Measurements from ENCODE around the gene TLK2.
"Not testable (repeated sequence)": the region's sequence is repeated elsewhere in the genome, so short reads cannot be mapped to it uniquely, and the experiment has no call there.

The TLK2 gene

DNA sequence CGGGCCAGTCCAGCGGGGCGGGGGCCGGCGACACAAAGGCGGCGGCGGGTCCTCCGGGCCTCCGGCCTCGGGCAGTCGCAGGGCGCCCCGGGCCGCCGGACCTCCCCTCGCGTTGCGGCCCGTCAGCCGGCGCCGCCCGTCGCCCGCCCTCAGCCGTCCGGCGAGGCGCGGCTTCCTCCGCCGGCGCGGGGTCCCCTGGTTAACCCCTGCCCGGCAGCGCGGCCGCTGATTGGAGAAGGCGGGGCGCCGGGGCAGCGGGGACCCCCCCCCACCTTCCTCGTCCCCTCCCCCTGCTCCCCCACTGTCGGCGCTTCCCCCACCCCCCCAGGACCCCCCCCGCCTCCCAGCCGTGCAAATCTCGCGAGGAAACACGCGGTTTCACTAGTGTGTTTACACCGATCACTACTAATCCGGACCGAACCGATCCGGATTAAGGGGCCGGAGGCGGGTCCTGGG is at the start of gene TLK2:
Gene TLK2, plus strand, starts transcription at position 402 of the 456 bp plus-strand sequence. CDS start 2,301 bp downstream, outside the sequence.
- DNase-seq (ENCODE audit: low read depth in 2 of 2, low spot score in 1 of 2): peak in 1 of 2 donors; percentile 67

DNA sequence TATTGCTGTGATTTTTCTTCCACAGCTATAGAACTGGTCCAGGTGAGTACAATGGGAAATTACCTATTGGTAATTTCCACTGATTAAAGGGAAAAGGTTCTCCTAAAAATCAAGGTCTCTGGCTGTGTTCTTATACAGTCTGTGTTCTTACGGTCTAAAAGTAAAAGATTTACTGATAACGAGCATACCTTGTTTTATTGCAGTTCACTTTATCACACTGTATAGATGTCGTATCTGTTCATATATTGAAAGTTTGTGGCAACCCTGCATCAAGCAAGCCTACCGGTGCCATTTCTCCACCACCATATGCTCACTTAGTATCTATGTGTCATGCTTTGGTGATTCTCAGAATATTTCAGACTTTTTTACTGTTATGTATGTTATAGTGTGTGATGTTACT is 43.4 kb upstream of the TLK2 start:
- not testable (repeated sequence) for DNase-seq (ENCODE audit: low read depth in 2 of 2, low spot score in 1 of 2)

GRCh38 chr17:62441181-62441580 is 37.4 kb upstream of the TLK2 start:
- not testable (repeated sequence) for DNase-seq (ENCODE audit: low read depth in 2 of 2, low spot score in 1 of 2)

DNA sequence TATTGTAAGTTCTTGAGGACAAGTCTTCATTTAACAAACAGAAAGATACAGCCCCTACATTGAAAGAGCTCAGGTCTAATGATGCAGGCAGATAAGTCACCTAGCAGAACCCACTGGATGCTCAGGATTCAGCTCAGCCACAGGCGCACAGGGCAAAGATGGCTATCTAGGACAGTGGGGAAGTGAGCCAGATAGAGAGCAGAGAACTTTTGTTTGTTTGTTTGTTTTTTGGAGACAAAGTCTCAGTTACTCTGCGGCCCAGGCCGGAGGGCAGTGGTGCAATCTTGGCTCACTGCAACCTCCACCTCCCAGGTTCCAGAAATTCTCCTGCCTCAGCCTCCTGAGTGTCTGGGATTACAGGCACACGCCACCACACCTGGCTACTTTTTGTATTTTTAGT is 34.6 kb upstream of the TLK2 start:
- DNase-seq (ENCODE audit: low read depth in 2 of 2, low spot score in 1 of 2): no peak

- not testable (repeated sequence) for DNase-seq (ENCODE audit: low read depth in 2 of 2, low spot score in 1 of 2)
These were observed 32.8 kb upstream of the TLK2 start for GRCh38 chr17:62445791-62446190.

DNA sequence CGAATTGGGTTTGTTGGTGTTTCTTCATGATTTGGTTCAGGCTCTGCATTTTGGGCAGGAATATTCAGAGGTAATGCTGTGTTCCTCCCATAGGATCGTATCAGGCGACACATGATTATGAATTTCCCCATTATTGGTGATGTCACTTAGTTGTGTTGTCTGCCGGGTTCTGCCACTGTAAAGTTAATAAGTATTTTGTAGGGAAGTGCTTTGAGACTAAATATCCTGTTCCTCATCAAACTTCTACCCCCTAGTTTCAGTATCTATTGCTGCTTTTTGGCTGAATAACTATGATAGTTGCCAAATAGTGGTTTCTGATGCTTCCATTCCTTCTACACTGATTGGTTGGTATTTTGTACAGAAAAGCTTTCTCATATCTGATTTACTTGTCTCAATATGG is 26.4 kb upstream of the TLK2 start:
- not testable (repeated sequence) for DNase-seq (ENCODE audit: low read depth in 2 of 2, low spot score in 1 of 2)

DNA sequence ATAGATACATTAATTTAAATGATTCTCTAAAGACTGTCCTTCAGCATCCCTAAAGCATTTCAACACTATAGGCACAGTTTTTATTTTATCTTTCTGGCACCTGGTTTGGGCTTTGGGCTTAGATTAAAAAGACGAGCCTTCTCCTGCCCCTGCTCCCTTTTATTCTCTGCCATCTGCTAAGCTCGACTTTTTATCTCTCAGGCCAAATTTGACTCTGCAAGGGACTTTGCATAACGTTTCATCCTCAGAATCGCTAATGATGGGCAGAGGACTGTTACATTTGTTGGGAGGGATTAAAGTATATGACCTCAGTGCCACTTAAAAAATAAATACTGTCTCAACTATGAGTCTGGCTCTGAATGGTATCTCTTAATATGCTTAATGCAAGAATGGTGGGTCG is 25.6 kb upstream of the TLK2 start:
- DNase-seq (ENCODE audit: low read depth in 2 of 2, low spot score in 1 of 2): not testable (repeated sequence)

- not testable (repeated sequence) for DNase-seq (ENCODE audit: low read depth in 2 of 2, low spot score in 1 of 2)
These were observed 25.0 kb upstream of the TLK2 start for GRCh38 chr17:62453656-62454055.

DNA sequence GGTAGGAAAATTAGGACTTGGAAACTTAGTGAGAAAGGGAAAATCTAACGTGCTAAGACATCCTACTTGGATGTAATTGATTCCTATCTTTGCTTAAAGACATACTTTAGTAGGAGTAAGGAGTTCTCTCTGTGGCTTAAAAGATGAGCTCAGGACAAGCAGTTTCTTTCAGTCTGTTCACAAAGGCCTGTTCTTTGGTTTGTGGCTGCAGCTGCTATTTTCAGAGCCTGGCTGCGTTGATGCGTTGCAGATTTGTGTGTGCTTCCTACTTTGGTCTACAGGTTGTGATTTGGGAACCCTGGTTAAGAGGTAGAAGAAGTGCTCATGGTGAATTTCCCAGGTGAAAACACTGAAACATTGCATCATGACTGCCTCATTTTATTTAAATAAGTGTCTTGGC is 24.5 kb upstream of the TLK2 start:
- not testable (repeated sequence) for DNase-seq (ENCODE audit: low read depth in 2 of 2, low spot score in 1 of 2)

DNA sequence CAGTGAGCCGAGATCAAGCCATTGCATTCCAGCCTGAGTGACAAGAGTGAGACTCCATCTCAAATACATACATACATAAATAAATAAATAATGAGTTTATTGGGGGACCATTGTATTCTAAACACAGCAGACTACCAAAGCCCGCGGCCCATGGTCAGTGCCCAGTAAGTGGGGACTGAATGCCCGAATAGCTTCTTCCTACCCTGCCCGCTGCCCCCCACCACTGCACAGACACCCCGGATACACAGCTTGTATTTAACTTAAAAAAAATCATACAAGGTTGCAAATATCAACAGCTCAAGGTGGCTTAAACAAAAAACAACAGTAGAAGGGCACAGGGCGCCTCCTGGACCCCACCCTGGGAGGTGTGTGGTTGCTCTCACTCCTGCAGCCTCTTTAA is 22.6 kb upstream of the TLK2 start:
- no peak for DNase-seq (ENCODE audit: low read depth in 2 of 2, low spot score in 1 of 2)

DNA sequence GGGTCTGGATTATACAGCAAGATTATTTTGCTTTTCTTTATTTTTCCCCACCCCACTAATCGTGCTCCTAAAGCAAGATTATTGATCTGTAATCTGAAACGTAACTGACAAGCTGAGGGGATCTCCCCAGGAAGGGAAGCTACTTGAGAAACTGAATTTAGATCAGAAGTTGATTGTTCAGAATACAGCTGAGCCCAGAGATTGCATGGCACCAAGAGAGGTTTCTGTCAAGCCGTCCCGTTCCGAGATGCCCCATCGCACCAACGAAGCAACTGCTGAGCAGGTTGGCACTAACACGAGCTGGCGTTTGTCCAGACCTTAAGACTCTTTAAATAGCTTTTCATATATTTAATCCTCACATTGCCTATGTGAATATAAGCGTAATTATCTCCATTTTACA is 20.1 kb upstream of the TLK2 start:
- not testable (repeated sequence) for DNase-seq (ENCODE audit: low read depth in 2 of 2, low spot score in 1 of 2)

DNA sequence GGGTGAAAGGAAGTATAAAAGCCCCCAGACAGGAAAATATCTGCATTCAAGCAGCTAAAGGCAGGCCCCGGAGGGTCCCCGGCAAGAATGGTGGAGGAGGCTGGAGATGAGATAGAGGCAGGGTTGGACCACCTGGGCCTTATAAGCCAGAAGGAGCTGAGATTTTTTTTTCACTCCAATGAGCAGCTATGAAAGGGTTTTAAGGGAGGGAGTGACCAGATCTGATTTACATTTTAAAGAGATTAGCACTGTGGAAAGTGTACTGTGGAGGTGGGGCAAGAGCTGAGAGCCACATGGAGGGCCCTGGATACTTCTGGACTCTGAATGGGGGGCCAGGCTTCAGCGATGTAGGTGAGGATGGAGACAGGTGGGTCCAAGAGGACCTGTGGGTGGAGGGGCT is 14.2 kb upstream of the TLK2 start:
- DNase-seq (ENCODE audit: low read depth in 2 of 2, low spot score in 1 of 2): not testable (repeated sequence)

GRCh38 chr17:62465271-62465670 is 13.4 kb upstream of the TLK2 start:
- not testable (repeated sequence) for DNase-seq (ENCODE audit: low read depth in 2 of 2, low spot score in 1 of 2)

DNA sequence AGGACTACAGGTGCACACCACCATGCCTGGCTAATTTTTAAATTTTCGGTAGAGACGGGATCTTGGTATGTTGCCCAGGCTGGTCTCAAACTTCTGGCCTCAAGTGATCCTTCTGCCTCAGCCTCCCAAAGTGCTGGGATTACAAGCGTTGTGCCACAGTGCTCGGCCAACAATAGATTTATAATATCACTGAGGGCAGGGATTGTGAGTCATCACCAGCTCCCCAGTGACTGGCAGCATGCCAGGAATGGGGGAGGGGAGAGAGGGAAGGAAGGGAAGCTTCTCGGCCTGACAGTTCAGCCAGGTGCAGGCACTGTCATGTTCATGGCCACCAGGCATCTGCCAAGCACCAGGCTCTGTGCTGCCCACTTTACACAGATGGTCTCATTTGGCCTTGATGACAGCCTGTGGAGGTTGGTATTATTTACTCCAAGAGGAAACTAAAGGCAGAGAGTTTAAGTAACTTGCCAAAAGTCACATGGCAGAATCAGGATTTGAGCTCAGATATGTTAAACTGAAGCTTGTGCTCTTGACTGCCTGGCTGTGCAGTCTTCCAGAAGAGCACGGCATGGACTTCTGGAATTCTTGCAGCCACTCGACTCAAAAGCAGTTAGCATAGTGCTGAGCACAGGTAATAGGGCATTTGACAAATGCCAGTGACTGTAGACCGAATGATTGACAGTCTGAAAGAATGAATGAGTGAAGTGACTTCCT is 7.8 kb upstream of the TLK2 start:
- peak; percentile 41 to 47 for DNase-seq (ENCODE audit: low read depth in 2 of 2, low spot score in 1 of 2)

DNA sequence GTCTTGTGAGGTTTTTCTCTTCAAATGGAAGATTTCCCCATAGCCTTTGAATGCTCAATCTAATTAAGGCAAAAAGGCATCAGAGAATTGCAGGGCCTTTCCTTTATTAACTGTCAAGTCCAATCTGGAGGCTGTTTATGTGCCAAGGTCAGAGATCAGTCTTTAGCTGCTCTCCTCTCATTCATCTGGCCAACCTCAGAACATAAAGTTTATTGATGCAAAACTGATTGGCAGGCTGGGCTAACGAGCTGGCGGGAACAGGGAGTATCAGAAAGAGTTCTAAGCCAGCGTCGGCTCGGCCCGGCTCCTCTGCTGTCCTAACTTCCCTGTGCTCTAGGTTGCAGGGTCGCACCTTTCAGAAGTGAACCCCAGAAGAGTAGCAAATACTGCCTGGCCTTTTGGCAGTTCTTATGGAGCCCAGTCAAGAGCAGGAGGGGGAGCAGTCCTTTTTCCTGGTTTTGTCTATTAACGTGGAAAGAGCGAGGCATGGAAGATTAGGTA is 7.2 kb upstream of the TLK2 start:
- not testable (repeated sequence) for DNase-seq (ENCODE audit: low read depth in 2 of 2, low spot score in 1 of 2)

GRCh38 chr17:62473030-62473982 is 5.3 kb upstream of the TLK2 start:
- DNase-seq (ENCODE audit: low read depth in 2 of 2, low spot score in 1 of 2): not testable (repeated sequence)

DNA sequence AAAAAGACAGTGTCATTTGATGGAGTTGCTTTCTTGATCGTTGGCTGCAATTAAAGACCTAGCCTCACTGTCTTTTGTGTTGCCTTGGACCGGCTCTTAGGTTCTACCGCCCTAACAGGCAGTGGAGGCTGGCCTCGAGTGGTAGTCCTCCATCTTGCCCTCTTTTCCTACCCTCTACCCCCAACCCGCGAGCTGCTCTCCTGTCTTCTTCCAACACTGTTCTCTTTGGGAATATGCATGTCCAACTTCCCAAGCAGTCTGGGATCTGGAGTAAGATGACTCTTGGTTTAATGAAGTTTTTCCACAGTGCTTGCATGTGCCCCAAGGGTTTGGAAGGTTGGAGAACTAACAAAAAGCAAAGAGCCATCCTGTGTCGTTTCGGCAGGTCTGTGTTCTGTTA is 1.5 kb upstream of the TLK2 start:
- not testable (repeated sequence) for DNase-seq (ENCODE audit: low read depth in 2 of 2, low spot score in 1 of 2)

GRCh38 chr17:62477718-62478408 is 762 bp upstream of the TLK2 start:
- DNase-seq (ENCODE audit: low read depth in 2 of 2, low spot score in 1 of 2): peak in 1 of 2 donors; percentile 7

GRCh38 chr17:62478880-62479638 is 434 bp downstream of the TLK2 start:
- DNase-seq (ENCODE audit: low read depth in 2 of 2, low spot score in 1 of 2): peak in 1 of 2 donors; percentile 8

DNA sequence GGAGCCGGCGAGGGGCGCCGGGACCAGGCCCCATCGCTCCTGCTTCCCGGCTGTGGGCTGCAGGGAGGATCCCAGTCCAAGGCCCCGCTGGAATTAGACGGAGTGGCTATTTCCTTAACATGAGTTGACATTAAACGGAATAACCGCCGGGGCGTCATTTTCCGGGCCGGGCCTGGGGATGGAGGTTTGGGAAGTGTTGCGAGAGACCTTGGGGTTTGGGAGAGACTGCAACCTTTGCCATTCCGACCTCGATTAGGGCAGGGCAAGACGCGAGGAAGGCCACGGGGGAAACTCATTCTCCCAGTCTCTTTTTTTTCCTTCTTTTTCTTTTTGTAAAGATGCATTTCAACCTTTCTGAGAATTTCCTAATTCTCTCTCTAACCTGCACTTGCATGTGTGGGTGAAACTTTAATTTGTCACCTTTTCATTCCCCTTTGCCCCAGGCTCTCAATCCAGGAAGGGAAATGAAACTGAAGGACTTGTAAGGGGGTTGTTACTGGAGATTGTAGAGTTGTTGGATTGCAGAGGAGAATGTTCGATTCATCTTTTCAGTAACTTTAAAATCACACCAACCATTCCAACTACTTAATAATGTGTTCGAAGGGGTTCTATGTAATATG is 1.1 kb downstream of the TLK2 start:
- DNase-seq (ENCODE audit: low read depth in 2 of 2, low spot score in 1 of 2): not testable (repeated sequence)
